ENCODE results near the gene CEP85L.

DNA sequence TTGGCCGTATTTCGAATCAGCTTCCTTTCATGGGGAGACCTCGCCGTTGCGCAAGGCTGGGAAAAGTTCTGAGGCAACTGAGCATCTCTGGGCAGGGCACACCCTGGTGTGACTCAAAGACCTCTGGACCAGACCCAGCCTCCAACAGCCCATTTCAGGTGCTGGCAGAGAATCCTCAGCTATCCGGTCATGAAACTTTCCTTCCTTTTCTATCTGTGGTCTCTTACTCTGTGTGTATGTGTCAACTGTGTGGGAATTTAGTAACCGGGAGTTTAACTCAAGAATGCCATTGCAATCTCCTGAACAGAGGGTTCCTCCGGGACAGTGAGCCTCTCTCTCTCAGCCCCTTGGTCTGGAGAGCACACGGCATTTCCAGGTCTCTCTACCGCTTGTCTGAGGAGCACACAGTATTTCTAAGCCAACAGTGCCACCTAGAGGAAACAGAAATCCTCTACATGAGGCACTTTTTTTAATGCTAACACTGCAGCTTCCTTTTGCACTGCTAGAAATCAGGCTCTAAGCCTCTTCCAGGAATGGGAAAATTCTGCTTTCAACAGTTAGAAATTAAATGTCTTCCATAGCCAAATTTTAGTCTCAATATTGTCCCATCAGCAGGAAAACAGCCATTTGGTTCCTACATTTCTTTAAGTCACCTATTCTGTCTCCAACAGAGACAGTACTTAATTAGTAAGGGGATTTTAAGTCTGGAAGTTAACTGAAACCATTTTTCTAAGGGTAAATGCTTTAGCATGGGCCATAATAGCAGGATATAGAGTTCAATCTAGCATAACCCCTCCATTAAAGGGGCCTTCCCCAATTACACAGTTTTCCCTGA, 70.6 kb downstream of the CEP85L start:
- TF ChIP-seq, protein P1, sequence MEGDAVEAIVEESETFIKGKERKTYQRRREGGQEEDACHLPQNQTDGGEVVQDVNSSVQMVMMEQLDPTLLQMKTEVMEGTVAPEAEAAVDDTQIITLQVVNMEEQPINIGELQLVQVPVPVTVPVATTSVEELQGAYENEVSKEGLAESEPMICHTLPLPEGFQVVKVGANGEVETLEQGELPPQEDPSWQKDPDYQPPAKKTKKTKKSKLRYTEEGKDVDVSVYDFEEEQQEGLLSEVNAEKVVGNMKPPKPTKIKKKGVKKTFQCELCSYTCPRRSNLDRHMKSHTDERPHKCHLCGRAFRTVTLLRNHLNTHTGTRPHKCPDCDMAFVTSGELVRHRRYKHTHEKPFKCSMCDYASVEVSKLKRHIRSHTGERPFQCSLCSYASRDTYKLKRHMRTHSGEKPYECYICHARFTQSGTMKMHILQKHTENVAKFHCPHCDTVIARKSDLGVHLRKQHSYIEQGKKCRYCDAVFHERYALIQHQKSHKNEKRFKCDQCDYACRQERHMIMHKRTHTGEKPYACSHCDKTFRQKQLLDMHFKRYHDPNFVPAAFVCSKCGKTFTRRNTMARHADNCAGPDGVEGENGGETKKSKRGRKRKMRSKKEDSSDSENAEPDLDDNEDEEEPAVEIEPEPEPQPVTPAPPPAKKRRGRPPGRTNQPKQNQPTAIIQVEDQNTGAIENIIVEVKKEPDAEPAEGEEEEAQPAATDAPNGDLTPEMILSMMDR (conservative IDR thresholded peaks at IDR 0.05; ENCODE audit: low read length): peak; percentile 89
- no peak for TF ChIP-seq EZH2phosphoT487 (IDR thresholded peaks at IDR 0.05; ENCODE audit: borderline replicate concordance, low read depth, low read length)

Data from OCI-LY7 (cell line).